GM21786 (cell line): ENCODE measurements around the gene FBXO31.
"Not testable (repeated sequence)": the region's sequence is repeated elsewhere in the genome, so short reads cannot be mapped to it uniquely, and the experiment has no call there.

Experiments
- ATAC-seq: cut with Tn5 transposase; IDR thresholded peaks from one replicate; pipeline ENCODE4 v1.9.1; 2021; ENCODE audit not compliant: unreplicated experiment

The FBXO31 gene

GRCh38 chr16:87365021-87365713 lies 18.4 kb downstream of the FBXO31 start:
- ATAC-seq: no peak

- no peak for ATAC-seq
Measured at GRCh38 chr16:87363771-87364455, 19.7 kb downstream of the FBXO31 start.

GRCh38 chr16:87362828-87363559 lies 20.6 kb downstream of the FBXO31 start:
- ATAC-seq: not testable (repeated sequence)

- no peak for ATAC-seq
Measured at GRCh38 chr16:87361916-87362619, 21.5 kb downstream of the FBXO31 start.

GRCh38 chr16:87360862-87361610 lies 22.5 kb downstream of the FBXO31 start:
- ATAC-seq: no peak

GRCh38 chr16:87359121-87359520 lies 24.5 kb downstream of the FBXO31 start:
- no peak for ATAC-seq

- no peak for ATAC-seq
Measured at GRCh38 chr16:87358696-87359095, 24.9 kb downstream of the FBXO31 start.

- no peak for ATAC-seq
Measured at GRCh38 chr16:87358250-87358649, 25.3 kb downstream of the FBXO31 start.

- ATAC-seq: no peak
Measured at GRCh38 chr16:87356491-87356853, 27.1 kb downstream of the FBXO31 start.

- ATAC-seq: no peak
Measured at GRCh38 chr16:87353613-87354012, 30.0 kb downstream of the FBXO31 start.

- ATAC-seq: no peak
Measured at GRCh38 chr16:87352818-87353217, 30.8 kb downstream of the FBXO31 start.

- no peak for ATAC-seq
Measured at GRCh38 chr16:87351320-87351698, 32.3 kb downstream of the FBXO31 start.

- no peak for ATAC-seq
Measured at GRCh38 chr16:87350681-87351319, 32.8 kb downstream of the FBXO31 start.

GRCh38 chr16:87350031-87350430 lies 33.5 kb downstream of the FBXO31 start:
- ATAC-seq: no peak

- no peak for ATAC-seq
Measured at GRCh38 chr16:87348616-87349157, 34.9 kb downstream of the FBXO31 start.

- ATAC-seq: no peak
Measured at GRCh38 chr16:87347932-87348615, 35.5 kb downstream of the FBXO31 start.

GRCh38 chr16:87346517-87347060 lies 37.0 kb downstream of the FBXO31 start:
- ATAC-seq: no peak

- ATAC-seq: no peak
Measured at GRCh38 chr16:87345726-87346424, 37.7 kb downstream of the FBXO31 start.
